HG02763 (cell line): Measurements from ENCODE around the gene FKBP6.
"Not testable (repeated sequence)": the region's sequence is repeated elsewhere in the genome, so short reads cannot be mapped to it uniquely, and the experiment has no call there.

Experiments
- ATAC-seq: cut with Tn5 transposase; IDR thresholded peaks from one replicate; pipeline ENCODE4 v1.9.1; 2021; ENCODE audit warnings: mild to moderate bottlenecking, moderate library complexity; ENCODE audit not compliant: unreplicated experiment

FKBP6 gene

DNA sequence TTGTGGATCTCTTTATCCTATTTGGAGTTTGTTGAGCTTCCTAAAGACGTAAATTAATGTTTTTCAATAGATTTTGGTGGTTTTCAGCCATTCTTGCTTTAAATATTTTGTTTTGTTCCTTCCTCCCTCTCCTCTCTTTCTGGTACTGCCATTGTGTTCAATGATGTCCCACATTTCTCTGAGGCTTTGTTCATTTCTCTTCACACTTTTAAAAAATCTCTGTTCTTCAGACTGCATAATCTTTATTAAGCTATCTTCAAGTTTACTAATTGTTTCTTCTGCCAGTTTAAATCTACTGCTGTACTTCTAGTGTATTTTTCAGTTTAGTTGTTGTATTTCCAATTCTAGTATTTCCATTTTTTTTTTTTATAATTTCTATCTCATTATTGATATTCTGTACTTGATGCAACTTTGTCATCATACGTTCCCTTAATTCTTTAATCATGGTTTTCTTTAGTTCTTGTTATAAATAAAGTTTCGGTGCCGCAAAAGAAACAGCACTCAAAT lies 60.0 kb downstream of the FKBP6 start:
- no peak for ATAC-seq

DNA sequence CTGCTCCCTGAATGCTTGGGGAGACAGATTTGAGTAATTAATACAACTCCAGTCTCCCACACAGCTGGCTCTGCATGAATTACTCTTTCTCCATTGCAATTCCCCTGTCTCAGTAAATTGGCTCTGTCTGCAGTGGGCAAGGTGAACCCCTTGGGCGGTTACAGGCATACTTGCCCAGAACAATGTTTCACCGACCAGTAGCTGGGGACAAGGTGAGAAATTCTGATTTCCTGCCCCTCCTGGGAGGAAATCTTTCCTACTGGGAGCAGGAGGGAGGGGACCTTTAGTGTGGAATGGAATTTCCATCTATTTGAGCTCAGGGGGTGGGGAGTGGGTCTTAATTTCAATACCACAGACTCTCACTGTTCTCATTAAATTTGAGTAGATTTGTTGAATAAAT lies 63.4 kb downstream of the FKBP6 start:
- no peak for ATAC-seq

DNA sequence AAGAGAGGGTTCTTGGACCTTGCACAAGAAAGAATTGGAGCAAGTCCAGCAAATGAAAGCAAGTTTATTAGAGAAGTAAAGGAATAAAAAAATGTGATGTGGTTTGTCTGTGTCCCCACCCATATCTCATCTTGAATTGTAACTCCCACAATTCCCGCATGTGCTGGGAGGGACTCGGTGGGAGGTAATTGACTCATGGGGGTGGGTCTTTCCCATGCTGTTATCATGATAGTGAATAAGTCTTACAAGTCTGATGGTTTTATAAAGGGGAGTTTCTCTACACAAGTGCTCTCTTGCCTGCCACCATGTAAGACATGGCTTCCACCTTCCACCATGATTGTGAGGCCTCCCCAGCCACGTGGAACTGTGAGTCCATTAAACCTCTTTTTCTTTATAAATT lies 66.5 kb downstream of the FKBP6 start:
- ATAC-seq = no peak

DNA sequence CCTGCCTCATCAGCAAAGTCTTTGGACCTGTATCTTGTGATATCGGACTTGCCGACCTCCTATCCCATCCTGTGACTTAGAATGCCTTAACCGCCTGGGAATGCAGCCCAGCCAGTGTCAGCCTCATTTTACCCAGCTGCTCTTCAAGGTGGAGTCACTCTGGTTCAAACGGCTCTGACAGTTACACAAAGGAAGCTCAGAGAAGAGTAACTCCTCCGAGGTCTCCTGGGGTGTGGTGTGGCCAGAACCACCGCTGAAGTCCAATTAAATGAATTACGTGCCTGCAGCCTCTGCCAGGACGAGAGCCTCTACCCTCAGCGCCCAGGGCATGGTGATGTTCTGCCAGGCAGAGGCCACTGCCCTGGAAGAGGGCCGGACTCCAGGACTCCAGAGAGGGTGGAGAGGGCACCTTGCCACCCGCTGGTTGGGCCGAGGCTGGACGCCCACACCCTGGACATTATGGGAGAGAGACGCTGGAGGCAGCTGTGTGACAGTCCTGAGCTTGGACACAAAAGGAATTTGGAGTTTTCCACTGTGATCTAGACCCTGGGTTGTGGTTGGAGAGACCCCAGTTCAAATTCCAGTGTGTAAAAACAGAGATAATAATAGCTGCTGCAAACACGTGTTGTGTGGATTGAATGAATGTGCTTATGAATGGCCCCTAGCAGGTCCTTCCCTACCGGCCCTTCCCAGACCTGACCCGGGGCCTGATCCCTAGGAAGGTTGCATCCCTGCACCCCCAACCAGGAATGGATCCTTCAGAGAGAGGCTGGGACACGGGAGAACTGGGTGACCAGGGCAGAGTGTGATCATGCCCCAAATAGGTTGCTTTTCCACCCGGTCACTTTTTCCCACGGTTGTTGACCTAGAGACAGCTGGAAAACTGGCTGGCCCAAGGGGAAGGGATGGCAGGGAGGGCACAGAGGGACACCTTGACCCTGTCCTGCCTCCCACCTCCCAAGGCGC lies 67.9 kb downstream of the FKBP6 start:
- ATAC-seq = no peak

DNA sequence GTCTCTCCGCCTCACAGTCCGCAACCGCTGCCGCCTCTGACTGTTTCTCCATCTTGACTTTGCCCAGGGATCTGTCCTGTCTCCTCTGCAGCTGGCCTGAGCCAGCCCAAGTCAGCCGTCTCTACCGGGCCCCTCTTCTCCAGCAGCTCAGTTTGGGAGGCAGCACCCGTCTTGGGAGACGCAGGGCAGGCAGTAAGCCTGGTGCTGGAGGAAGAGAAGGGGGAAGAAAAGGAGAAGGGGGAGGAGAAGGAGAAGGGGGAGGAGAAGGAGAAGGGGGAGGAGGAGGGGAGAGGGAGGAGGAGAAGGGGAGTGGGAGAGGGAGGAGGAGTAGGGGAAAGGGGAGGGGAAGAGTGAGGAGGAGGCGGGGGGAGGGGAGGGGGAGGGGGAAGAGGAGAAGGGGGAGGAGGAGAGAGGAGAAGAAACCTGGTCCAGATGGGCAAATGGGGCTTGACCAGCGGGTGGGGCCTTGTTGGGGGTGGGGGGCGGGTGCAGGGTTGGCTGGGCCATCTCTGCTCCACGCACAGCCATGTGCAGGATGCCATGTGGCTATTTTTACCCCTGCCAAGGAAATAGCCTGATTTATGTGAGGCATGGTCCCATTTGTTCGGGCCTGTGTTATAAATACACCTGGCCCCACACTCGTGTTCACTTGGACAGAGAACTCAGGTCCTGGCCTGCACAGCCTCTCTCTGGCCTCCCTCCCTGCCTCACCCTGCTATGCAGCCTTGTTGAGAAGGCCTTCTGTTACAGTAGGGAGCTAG lies 69.7 kb downstream of the FKBP6 start:
- ATAC-seq = no peak

DNA sequence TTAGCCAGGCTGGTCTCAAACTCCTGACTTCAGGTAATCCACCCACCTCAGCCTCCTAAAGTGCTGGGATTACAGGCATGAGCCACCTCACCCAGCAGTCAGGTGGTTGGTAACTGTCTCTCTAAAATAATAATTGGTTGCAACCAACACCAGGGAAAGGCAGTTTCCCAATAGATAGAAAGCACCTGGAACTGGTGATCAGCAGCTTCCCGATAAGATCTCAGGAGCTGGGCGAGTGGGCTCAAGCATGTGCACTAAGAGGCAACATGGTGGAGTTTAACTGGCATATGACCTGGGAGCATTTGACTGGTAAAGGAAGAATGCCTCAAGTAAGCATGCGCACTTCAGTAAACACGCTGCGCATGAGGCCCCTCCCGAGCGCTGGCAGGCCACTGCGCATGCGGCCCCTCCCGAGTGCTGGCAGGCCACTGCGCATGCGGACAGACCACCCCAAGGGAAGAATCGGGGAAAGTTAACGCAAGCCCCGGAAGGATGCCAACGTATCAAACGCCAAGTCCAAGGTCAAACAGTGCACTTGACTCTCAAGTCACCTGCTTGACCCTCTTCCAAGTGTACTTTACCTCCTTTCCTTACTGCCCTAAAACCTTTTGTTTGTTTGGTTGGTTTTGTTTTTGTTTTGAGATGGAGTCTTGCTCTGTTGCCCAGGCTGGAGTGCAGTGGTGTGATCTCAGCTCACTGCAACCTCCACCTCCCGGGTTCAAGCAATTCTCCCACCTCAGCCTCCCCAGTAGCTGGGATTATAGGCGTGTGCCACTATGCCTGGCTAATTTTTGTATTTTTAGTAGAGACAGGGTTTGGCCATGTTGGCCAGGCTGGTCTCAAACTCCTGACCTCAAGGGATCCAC lies 71.5 kb downstream of the FKBP6 start:
- ATAC-seq = not testable (repeated sequence)

DNA sequence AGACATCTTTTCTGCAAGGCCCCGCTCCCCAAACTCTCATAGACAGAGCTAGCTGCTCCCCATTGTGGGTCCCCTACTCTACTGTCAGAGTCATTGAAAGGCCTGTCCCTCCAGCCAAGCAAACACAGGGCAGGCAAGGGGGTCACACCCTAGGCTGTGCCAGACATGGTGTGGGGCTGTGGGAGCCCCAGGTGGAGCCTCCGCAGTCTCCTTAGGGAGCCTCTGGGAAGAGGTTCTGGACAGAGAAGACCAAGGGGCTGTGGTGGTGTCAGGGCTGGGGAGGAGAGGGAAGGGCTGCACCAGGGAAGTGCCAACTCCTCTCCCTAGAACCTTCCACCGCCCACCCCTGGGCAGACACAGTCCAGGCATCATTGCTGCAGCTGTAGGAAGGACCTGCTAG lies 76.9 kb downstream of the FKBP6 start:
- not testable (repeated sequence) for ATAC-seq
